Endothelial cell of umbilical vein (primary cell): ENCODE results near the gene ORM2. TPM values are rescaled to one million over a fixed set of nuclear protein-coding genes. Genes with fewer than 3 reads are reported as not detected.

Source experiments
- BruUV-seq: library from RNA; stranded (reverse); fragments of 400-500 nt; replicated peaks from 2 replicates; lab custom pipeline; 2021; lab: Mats Ljungman, UMichigan
- CTCF ChIA-PET: fragments of 300-600, 350-600 bp; sonication (Branson Sonifier 250); formaldehyde crosslinking; loops from one replicate; lab custom pipeline; 2021; ENCODE audit warnings: antibody characterized with exemption, inconsistent platforms; lab: Charles Lee
- POLR2A ChIA-PET: fragments of 300-600, 350-600 bp; sonication (Branson Sonifier 250); formaldehyde crosslinking; loops from one replicate; lab custom pipeline; 2021; ENCODE audit warnings: antibody characterized with exemption, inconsistent platforms; lab: Charles Lee
- DNase-seq: peaks from one replicate; pipeline ENCODE4 v3.0.0-alpha.2; 2011; ENCODE audit warnings: low read depth, low spot score
- FAIRE-seq: peaks from 2 replicates; lab custom pipeline; 2011; peaks lifted over from hg19 to GRCh38; lab: Jason Lieb, UNC
- H2AFZ ChIP-seq: 2 replicates; pipeline ENCODE4 v1.6.0; 2012; ENCODE audit warnings: low read depth, low read length, control low read depth, inconsistent platforms
- H3K27ac ChIP-seq: 2 replicates; pipeline ENCODE4 v1.5.1; 2011; ENCODE audit warnings: low read depth, mild to moderate bottlenecking, control low read depth, low read length, moderate library complexity; ENCODE audit not compliant: insufficient read depth
- H3K27me3 ChIP-seq, 2 experiments: 2 replicates each; pipeline versions ENCODE4 v1.6.0 to v1.6.1; 2011; ENCODE audit warnings: low read length in 2 of 2, mixed read lengths in 1 of 2; ENCODE audit not compliant: control insufficient read depth in 2 of 2, insufficient read depth in 2 of 2
- H3K36me3 ChIP-seq, 2 experiments: 2 replicates in 1 of 2; 3 replicates in 1 of 2; pipeline ENCODE4 v1.5.1; 2011; ENCODE audit warnings: low read length in 2 of 2, mild to moderate bottlenecking in 1 of 2, moderate library complexity in 1 of 2; ENCODE audit not compliant: control insufficient read depth in 2 of 2, insufficient read depth in 2 of 2; ENCODE audit errors: extremely low read depth in 1 of 2
- H3K4me1 ChIP-seq: 3 replicates; pipeline ENCODE4 v1.5.1; 2011; ENCODE audit warnings: mild to moderate bottlenecking, low read length; ENCODE audit not compliant: control insufficient read depth, insufficient read depth; ENCODE audit errors: extremely low read depth
- H3K4me2 ChIP-seq: 2 replicates; pipeline ENCODE4 v1.6.1; 2011; ENCODE audit warnings: low read length, control low read depth, mixed read lengths; ENCODE audit not compliant: insufficient read depth
- H3K4me3 ChIP-seq, 3 experiments: fragments of 200-600 bp in 1 of 3; sonication (generic), shearing (Covaris generic) in 1 of 3; replicated peaks in 1 of 3; 2 replicates each; pipeline ENCODE4 v1.5.1; 2011 to 2016; ENCODE audit warnings: control low read depth in 3 of 3, low read length in 3 of 3, mild to moderate bottlenecking in 2 of 3, inconsistent platforms in 1 of 3, low read depth in 1 of 3, moderate library complexity in 1 of 3; ENCODE audit not compliant: insufficient read depth in 1 of 3
- H3K79me2 ChIP-seq: 2 replicates; pipeline ENCODE4 v1.6.0; 2012; ENCODE audit warnings: low read length, inconsistent platforms; ENCODE audit not compliant: control insufficient read depth, insufficient read depth
- H3K9ac ChIP-seq: replicated peaks from 2 replicates; pipeline ENCODE3; 2011; ENCODE audit warnings: low read length, control low read depth; ENCODE audit not compliant: insufficient read depth; ENCODE audit errors: extremely low read depth
- H3K9me1 ChIP-seq: replicated peaks from 3 replicates; pipeline ENCODE4 v1.6.0; 2011; ENCODE audit warnings: mild to moderate bottlenecking, low read length; ENCODE audit not compliant: control insufficient read depth, insufficient read depth; ENCODE audit errors: extremely low read depth
- H3K9me3 ChIP-seq: replicated peaks from 2 replicates; pipeline ENCODE4 v1.5.1; 2012; ENCODE audit warnings: low read length, inconsistent platforms; ENCODE audit not compliant: control insufficient read depth, insufficient read depth
- H4K20me1 ChIP-seq: replicated peaks from 2 replicates; pipeline ENCODE3; 2011; ENCODE audit warnings: mild to moderate bottlenecking, low read length; ENCODE audit not compliant: control insufficient read depth, insufficient read depth; ENCODE audit errors: extremely low read depth
- EZH2 ChIP-seq: IDR thresholded peaks from 2 replicates; pipeline ENCODE4 v1.6.1; 2012; ENCODE audit warnings: borderline replicate concordance, low read depth, mild to moderate bottlenecking, moderate library complexity, low read length, inconsistent platforms; ENCODE audit not compliant: severe bottlenecking
- FOS ChIP-seq: IDR thresholded peaks from 2 replicates; pipeline ENCODE4 v1.6.1; 2011; ENCODE audit warnings: mild to moderate bottlenecking, low read length, moderate library complexity, borderline replicate concordance; ENCODE audit not compliant: insufficient read depth
- GATA2 ChIP-seq: IDR thresholded peaks from 2 replicates; pipeline ENCODE4 v1.7.0; 2011; ENCODE audit warnings: low read depth, mild to moderate bottlenecking, moderate library complexity, mixed read lengths, low read length; ENCODE audit not compliant: insufficient read length, insufficient read depth
- JUN ChIP-seq: IDR thresholded peaks from 2 replicates; pipeline ENCODE4 v1.6.1; 2011; ENCODE audit warnings: borderline replicate concordance, low read depth; ENCODE audit not compliant: insufficient read length, insufficient read depth
- MYC ChIP-seq: IDR thresholded peaks from one replicate; pipeline ENCODE4 v1.6.1; 2011; ENCODE audit warnings: mild to moderate bottlenecking, low read depth, low read length
- POLR2A ChIP-seq: IDR thresholded peaks from 2 replicates; pipeline ENCODE4 v1.6.1; 2012; ENCODE audit warnings: low read depth, mild to moderate bottlenecking, control low read depth, low read length
- POLR2AphosphoS5 ChIP-seq: IDR thresholded peaks from 2 replicates; pipeline ENCODE4 v1.6.1; 2012; ENCODE audit warnings: low read depth, mild to moderate bottlenecking, control low read depth, low read length, moderate library complexity; ENCODE audit not compliant: insufficient read depth
- dilution Hi-C: fragments of 300-500 bp; cut with MboI; formaldehyde crosslinking; loops from one replicate; pipeline ENCODE4 v1.15.0; 2019; ENCODE audit warnings: low sequenced_read_pairs; ENCODE audit not compliant: extremely low pct_ligation_motif_present
- intact Hi-C: fragments of 100-400 bp; cut with micrococcal nuclease; formaldehyde crosslinking; loops from one replicate; pipeline ENCODE4 v1.10.0; 2022
- polyA plus RNA-seq, 4 experiments: library from polyadenylated mRNA; depleted of rRNA in 3 of 4; stranded (reverse) in 3 of 4; unstranded in 1 of 4; fragments of >200 nt; gene quantifications; 2 replicates each; pipeline versions ENCODE4 v1.2.1 to v1.2.3, GENCODE V29; 2011 to 2012; ENCODE audit warnings: missing spikeins in 1 of 4
- total RNA-seq: library from RNA; stranded (reverse); gene quantifications from 2 replicates; pipeline ENCODE4 v1.2.3, GENCODE V29; 2021
- TF ChIP-seq, protein P1 (sequence below), 2 donors: IDR thresholded peaks; 1 replicate in 1 of 2; 2 replicates in 1 of 2; pipeline ENCODE4 v1.5.1; 2011; ENCODE audit warnings: low read length in 2 of 2, mild to moderate bottlenecking in 2 of 2, moderate library complexity in 2 of 2, control low read depth in 1 of 2, inconsistent platforms in 1 of 2, low read depth in 1 of 2; ENCODE audit not compliant: insufficient read depth in 1 of 2; ENCODE audit errors: extremely low read depth in 1 of 2
- TF ChIP-seq, protein P2 (sequence below): IDR thresholded peaks from 2 replicates; pipeline ENCODE4 v1.6.1; 2011; ENCODE audit not compliant: insufficient read depth, insufficient read length

Gene ORM2
- total and polyA plus RNA-seq, 2 donors (not counting 3 experiments of a cell fraction or from before 2014, with no cell fraction given), result not detected

DNA sequence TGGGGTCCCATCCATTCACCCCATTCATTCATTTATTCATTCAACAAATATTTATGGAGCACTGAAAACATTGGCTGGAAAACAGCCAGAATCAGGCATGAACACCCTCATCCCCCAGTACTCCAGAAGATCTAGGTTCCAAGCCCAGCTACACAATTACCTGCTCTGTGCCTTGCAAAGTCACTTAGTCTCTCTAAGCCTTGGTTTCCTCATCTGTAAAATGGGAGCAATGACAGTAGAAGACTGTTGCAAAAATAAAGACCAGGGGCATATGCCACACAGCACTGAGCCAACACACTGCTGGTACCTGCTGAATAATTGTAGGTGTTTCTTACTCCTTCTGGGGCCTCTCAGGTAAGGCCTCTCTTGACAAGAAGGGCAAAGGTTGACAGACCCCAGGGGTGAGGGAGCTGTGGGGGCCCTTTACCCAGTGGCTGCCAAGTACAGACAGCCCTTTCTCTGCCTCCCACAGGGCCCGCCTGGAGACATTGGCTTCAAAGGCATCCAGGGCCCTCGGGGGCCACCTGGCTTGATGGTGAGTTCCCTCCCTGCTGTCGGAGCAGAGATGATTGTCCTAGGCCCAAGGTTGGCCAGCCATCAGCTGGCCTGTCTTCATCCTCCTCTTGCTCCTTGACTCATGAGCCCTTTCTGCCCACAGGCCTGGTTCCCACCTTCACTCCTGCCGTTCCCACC, 29.4 kb upstream of the ORM2 start:
- no peak for FAIRE-seq
- no peaks in the 10 kb centered on the region for H3K9me1 ChIP-seq
- no peak overlapping the region for H2AFZ ChIP-seq
- ChIA-PET CTCF (interaction anchor here (1.2 to 3.6 kb wide), 4 partner anchors 10 to 218 kb away, joined by 3 to 24 read pairs (median 10); no protein-coding TSS in a partner anchor), POLR2A (no interaction called here)
- no peaks in the 10 kb centered on the region for H4K20me1 ChIP-seq
- peaks cover 5 to 7% of the 10 kb centered on the region in 2 experiments for H3K36me3 ChIP-seq
- no peaks in the 10 kb centered on the region for H3K4me1 ChIP-seq
- no peak overlapping the region for H3K4me3 ChIP-seq
- no peak for DNase-seq
- H3K27ac ChIP-seq, result no peak overlapping the region
- H3K79me2 ChIP-seq, result no peaks in the 10 kb centered on the region
- TF ChIP-seq GATA2 (no peak), EZH2 (no peak), MYC (no peak), FOS (no peak), POLR2A (no peak), JUN (no peak), POLR2AphosphoS5 (no peak)
- TF ChIP-seq, protein P1, sequence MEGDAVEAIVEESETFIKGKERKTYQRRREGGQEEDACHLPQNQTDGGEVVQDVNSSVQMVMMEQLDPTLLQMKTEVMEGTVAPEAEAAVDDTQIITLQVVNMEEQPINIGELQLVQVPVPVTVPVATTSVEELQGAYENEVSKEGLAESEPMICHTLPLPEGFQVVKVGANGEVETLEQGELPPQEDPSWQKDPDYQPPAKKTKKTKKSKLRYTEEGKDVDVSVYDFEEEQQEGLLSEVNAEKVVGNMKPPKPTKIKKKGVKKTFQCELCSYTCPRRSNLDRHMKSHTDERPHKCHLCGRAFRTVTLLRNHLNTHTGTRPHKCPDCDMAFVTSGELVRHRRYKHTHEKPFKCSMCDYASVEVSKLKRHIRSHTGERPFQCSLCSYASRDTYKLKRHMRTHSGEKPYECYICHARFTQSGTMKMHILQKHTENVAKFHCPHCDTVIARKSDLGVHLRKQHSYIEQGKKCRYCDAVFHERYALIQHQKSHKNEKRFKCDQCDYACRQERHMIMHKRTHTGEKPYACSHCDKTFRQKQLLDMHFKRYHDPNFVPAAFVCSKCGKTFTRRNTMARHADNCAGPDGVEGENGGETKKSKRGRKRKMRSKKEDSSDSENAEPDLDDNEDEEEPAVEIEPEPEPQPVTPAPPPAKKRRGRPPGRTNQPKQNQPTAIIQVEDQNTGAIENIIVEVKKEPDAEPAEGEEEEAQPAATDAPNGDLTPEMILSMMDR (IDR thresholded peaks at IDR 0.05; ENCODE audit: extremely low read depth in 1 of 2, insufficient read depth in 1 of 2, low read depth in 1 of 2, low read length in 2 of 2), result no peak
- TF ChIP-seq, protein P2, sequence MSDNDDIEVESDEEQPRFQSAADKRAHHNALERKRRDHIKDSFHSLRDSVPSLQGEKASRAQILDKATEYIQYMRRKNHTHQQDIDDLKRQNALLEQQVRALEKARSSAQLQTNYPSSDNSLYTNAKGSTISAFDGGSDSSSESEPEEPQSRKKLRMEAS, result no peak
- H3K9me3 ChIP-seq, result no peaks in the 10 kb centered on the region
- intact Hi-C loops (no loop called here), dilution Hi-C loops (no loop called here)
- H3K27me3 ChIP-seq, result no peaks in the 10 kb centered on the region
- no peak overlapping the region for H3K4me2 ChIP-seq
- H3K9ac ChIP-seq, result no peak overlapping the region
- BruUV-seq, result no TSS peak
